Smooth muscle cell (in vitro differentiated cells): ENCODE data around the gene UNC80. TPM values are rescaled to one million over a fixed set of nuclear protein-coding genes. Genes with fewer than 3 reads are reported as not detected.

Experiments used
- DNase-seq: peaks from one replicate; lab custom pipeline; 2025; ENCODE audit not compliant: unreplicated experiment; lab: John Stamatoyannopoulos, UW
- H2AFZ ChIP-seq: fragments of 200-600 bp; sonication (generic); 2 replicates; pipeline ENCODE4 v1.6.0; 2016; ENCODE audit warnings: antibody characterized with exemption, low read depth, mild to moderate bottlenecking
- H3F3A ChIP-seq: fragments of 200-600 bp; sonication (generic); 2 replicates; pipeline ENCODE4 v1.6.0; 2017; ENCODE audit warnings: antibody characterized with exemption, low read depth
- H3K27ac ChIP-seq: fragments of 200-600 bp; sonication (generic); 2 replicates; pipeline ENCODE4 v1.5.1; 2016; ENCODE audit warnings: low read depth, mild to moderate bottlenecking
- H3K27me3 ChIP-seq: fragments of 200-600 bp; sonication (generic); 2 replicates; pipeline ENCODE4 v1.6.1; 2016; ENCODE audit warnings: low read depth, mild to moderate bottlenecking
- H3K36me3 ChIP-seq: fragments of 200-600 bp; sonication (generic); 2 replicates; pipeline ENCODE4 v1.5.1; 2016; ENCODE audit warnings: low read depth
- H3K4me1 ChIP-seq: fragments of 200-600 bp; sonication (generic); 2 replicates; pipeline ENCODE4 v1.5.1; 2016; ENCODE audit warnings: low read depth
- H3K4me2 ChIP-seq: fragments of 200-600 bp; sonication (generic); 2 replicates; pipeline ENCODE4 v1.6.0; 2016; ENCODE audit warnings: mild to moderate bottlenecking
- H3K4me3 ChIP-seq: fragments of 200-600 bp; sonication (generic); 2 replicates; pipeline ENCODE4 v1.5.1; 2016; ENCODE audit warnings: mild to moderate bottlenecking
- H3K79me2 ChIP-seq: fragments of 200-600 bp; sonication (generic); 2 replicates; pipeline ENCODE4 v1.6.0; 2016; ENCODE audit warnings: low read depth, mild to moderate bottlenecking
- H3K9ac ChIP-seq: fragments of 200-600 bp; sonication (generic); 2 replicates; pipeline ENCODE4 v1.6.0; 2016; ENCODE audit warnings: low read depth
- H3K9me3 ChIP-seq: fragments of 200-600 bp; sonication (generic); replicated peaks from 2 replicates; pipeline ENCODE4 v1.5.1; 2016; ENCODE audit warnings: low read depth
- H4K20me1 ChIP-seq: fragments of 200-600 bp; sonication (generic); 2 replicates; pipeline ENCODE4 v1.6.0; 2016; ENCODE audit warnings: low read depth
- CTCF ChIP-seq: fragments of 200-600 bp; sonication (generic); IDR thresholded peaks from 2 replicates; pipeline ENCODE4 v1.5.1; 2017; ENCODE audit warnings: borderline replicate concordance, mild to moderate bottlenecking, antibody characterized with exemption; ENCODE audit not compliant: insufficient read depth, poor library complexity, severe bottlenecking
- WGBS: methylation state at CpG from one replicate; pipeline ENCODE4 v1.1.7; 2016; ENCODE audit warnings: low lambda C conversion rate; 5-methylcytosine and 5-hydroxymethylcytosine counted together
- polyA plus RNA-seq: library from polyadenylated mRNA; unstranded; fragments of >200 nt; fragmentation: Nextera tagmentation; extraction: Ambion mirVana; gene quantifications from 2 replicates; pipeline ENCODE4 v1.2.1, GENCODE V29; 2016
- total RNA-seq: library from RNA; depleted of rRNA; stranded (reverse); fragments of >200 nt; gene quantifications from 2 replicates; pipeline ENCODE4 v1.2.3, GENCODE V29; 2014

UNC80 gene
- total and polyA plus RNA-seq, 2 experiments from 2014 or later: not detected

- H3K4me1 ChIP-seq: peaks cover 10% of the 10 kb centered on the region
- H3F3A ChIP-seq: no peaks in the 10 kb centered on the region
- H3K9ac ChIP-seq: peak overlapping the region; percentile 66
- WGBS: 51% methylated on average over 2 of the region's 2 CpGs
- no peaks in the 10 kb centered on the region for H3K27me3 ChIP-seq
- H2AFZ ChIP-seq: peak overlapping the region; percentile 88
- H3K36me3 ChIP-seq: no peaks in the 10 kb centered on the region
- DNase-seq: no peak
- no peak for TF ChIP-seq CTCF
- no peak overlapping the region for H3K27ac ChIP-seq
- peaks cover 48% of the 10 kb centered on the region for H4K20me1 ChIP-seq
- H3K4me2 ChIP-seq: peak overlapping the region; percentile 90
- H3K4me3 ChIP-seq: peak overlapping the region; percentile 79
- H3K9me3 ChIP-seq: no peaks in the 10 kb centered on the region
- H3K79me2 ChIP-seq: peaks cover 57% of the 10 kb centered on the region
These were observed 231.7 kb downstream of the UNC80 start for GRCh38 chr2:210003359-210003758.

- peaks cover 10% of the 10 kb centered on the region for H3K4me1 ChIP-seq
- H4K20me1 ChIP-seq: peaks cover 63% of the 10 kb centered on the region
- no peak for TF ChIP-seq CTCF
- no peak for DNase-seq
- H3K9ac ChIP-seq: peak overlapping the region; percentile 30
- H2AFZ ChIP-seq: no peak overlapping the region
- H3K27me3 ChIP-seq: no peaks in the 10 kb centered on the region
- WGBS: 88% methylated on average over 2 of the region's 2 CpGs
- no peak overlapping the region for H3K4me2 ChIP-seq
- no peak overlapping the region for H3K4me3 ChIP-seq
- no peaks in the 10 kb centered on the region for H3K9me3 ChIP-seq
- H3K79me2 ChIP-seq: peaks cover 72% of the 10 kb centered on the region
- H3K36me3 ChIP-seq: no peaks in the 10 kb centered on the region
- no peak overlapping the region for H3K27ac ChIP-seq
- H3F3A ChIP-seq: no peaks in the 10 kb centered on the region
These were observed 233.2 kb downstream of the UNC80 start for GRCh38 chr2:210004881-210005280.

- Histone ChIP-seq H3K9ac (no peak overlapping the region), H3K79me2 (peaks cover 95% of the 10 kb centered on the region), H2AFZ (no peak overlapping the region), H3K27ac (no peak overlapping the region), H3F3A (no peaks in the 10 kb centered on the region), H3K4me3 (no peak overlapping the region), H3K9me3 (no peaks in the 10 kb centered on the region), H3K36me3 (peaks cover 4% of the 10 kb centered on the region), H3K27me3 (no peaks in the 10 kb centered on the region), H3K4me1 (peaks cover 10% of the 10 kb centered on the region), H3K4me2 (no peak overlapping the region), H4K20me1 (peaks cover 81% of the 10 kb centered on the region)
- DNase-seq: no peak
- TF ChIP-seq CTCF: no peak
- WGBS: 83% methylated on average over 2 of the region's 2 CpGs
These were observed 236.3 kb downstream of the UNC80 start for GRCh38 chr2:210007895-210008294.

GRCh38 chr2:210009126-210009525 lies 237.5 kb downstream of the UNC80 start:
- H3K9ac ChIP-seq: no peak overlapping the region

More at GRCh38 chr2:210009126-210009525, 237.5 kb downstream of the UNC80 start:
- peaks cover 4% of the 10 kb centered on the region for H3K36me3 ChIP-seq
- H3K4me3 ChIP-seq: no peak overlapping the region
- no peak for TF ChIP-seq CTCF
- H3K4me1 ChIP-seq: peaks cover under 1% of the 10 kb centered on the region
- H4K20me1 ChIP-seq: peaks cover 80% of the 10 kb centered on the region
- no peaks in the 10 kb centered on the region for H3F3A ChIP-seq
- no peak for DNase-seq
- 75% methylated on average over 6 of the region's 6 CpGs for WGBS
- H3K9me3 ChIP-seq: no peaks in the 10 kb centered on the region
- peaks cover 82% of the 10 kb centered on the region for H3K79me2 ChIP-seq
- no peak overlapping the region for H2AFZ ChIP-seq
- no peak overlapping the region for H3K4me2 ChIP-seq
- no peaks in the 10 kb centered on the region for H3K27me3 ChIP-seq
- no peak overlapping the region for H3K27ac ChIP-seq
